Stimulated activated CD8-positive, alpha-beta memory T cell treated with anti-CD3 and anti-CD28 coated beads, Interleukin-2, amount 100 ng/mL, for 48 hours (primary cell): ENCODE results near the gene PRPF31.
A peak's percentile ranks its signal among the peaks of the same experiment; 100 is the strongest.
"Not testable (repeated sequence)": the region's sequence is repeated elsewhere in the genome, so short reads cannot be mapped to it uniquely, and the experiment has no call there.

Experiments
- DNase-seq, 2 donors: peaks; one replicate each; pipeline ENCODE4 v3.0.0-alpha.2; 2020; ENCODE audit warnings: low read depth in 2 of 2

PRPF31 gene

GRCh38 chr19:54115109-54116063, at the start of gene PRPF31, which contains the start of gene TFPT:
Gene PRPF31 (plus strand): TSS chr19:54115754. CDS start chr19:54118279, 2,525 bp downstream.
Gene TFPT (minus strand): TSS chr19:54115657. CDS start chr19:54115269, 388 bp downstream.
- DNase-seq, result peak; percentile 87 to 95

- DNase-seq, result no peak
Observed at GRCh38 chr19:54069470-54069869, 46.1 kb upstream of the PRPF31 start.

- DNase-seq, result no peak
Observed at GRCh38 chr19:54073829-54074228, 41.7 kb upstream of the PRPF31 start.

- DNase-seq, result no peak
Observed at GRCh38 chr19:54074851-54075250, 40.7 kb upstream of the PRPF31 start.

- DNase-seq, result no peak
Observed at GRCh38 chr19:54077334-54077733, 38.2 kb upstream of the PRPF31 start.

- no peak for DNase-seq
Observed at GRCh38 chr19:54081032-54081431, 34.5 kb upstream of the PRPF31 start, which contains the start of gene TARM1. Gene TARM1 (minus strand): TSS chr19:54081365. CDS start chr19:54081340, 25 bp downstream.

- DNase-seq, result no peak
Observed at GRCh38 chr19:54084410-54084809, 31.1 kb upstream of the PRPF31 start.

- DNase-seq, result no peak
Observed at GRCh38 chr19:54094426-54095000, 21.0 kb upstream of the PRPF31 start.

GRCh38 chr19:54095136-54095858, 20.3 kb upstream of the PRPF31 start:
- DNase-seq, result no peak

- peak in 1 of 2 donors; percentile 39 for DNase-seq
Observed at GRCh38 chr19:54095859-54096616, 19.5 kb upstream of the PRPF31 start.

GRCh38 chr19:54096617-54097106, 18.9 kb upstream of the PRPF31 start:
- no peak for DNase-seq

- no peak for DNase-seq
Observed at GRCh38 chr19:54099190-54099902, 16.2 kb upstream of the PRPF31 start.

- not testable (repeated sequence) for DNase-seq
Observed at GRCh38 chr19:54099903-54100255, 15.7 kb upstream of the PRPF31 start.

GRCh38 chr19:54100561-54100960, 15.0 kb upstream of the PRPF31 start, which contains the start of gene OSCAR:
Gene OSCAR (minus strand): TSS chr19:54100803. CDS start chr19:54100792, 11 bp downstream.
- no peak for DNase-seq

GRCh38 chr19:54102421-54103169, 13.0 kb upstream of the PRPF31 start, which contains the start of gene NDUFA3:
Gene NDUFA3 (plus strand): TSS chr19:54102855. CDS start chr19:54102879, 24 bp downstream.
- DNase-seq, result peak; percentile 93 to 95

GRCh38 chr19:54104998-54105715, 10.4 kb upstream of the PRPF31 start:
- DNase-seq, result no peak

GRCh38 chr19:54105796-54106195, 9.8 kb upstream of the PRPF31 start:
- no peak for DNase-seq

GRCh38 chr19:54106716-54107115, 8.8 kb upstream of the PRPF31 start:
- DNase-seq, result no peak
